IPS-NIHi7 (cell line): ENCODE measurements around the gene RD3L.
"Not testable (repeated sequence)": the region's sequence is repeated elsewhere in the genome, so short reads cannot be mapped to it uniquely, and the experiment has no call there.

Source experiments
- DNase-seq: peaks from one replicate; pipeline ENCODE4 v3.0.0; 2012; ENCODE audit warnings: mixed read lengths; ENCODE audit errors: extremely low spot score

Gene RD3L

DNA sequence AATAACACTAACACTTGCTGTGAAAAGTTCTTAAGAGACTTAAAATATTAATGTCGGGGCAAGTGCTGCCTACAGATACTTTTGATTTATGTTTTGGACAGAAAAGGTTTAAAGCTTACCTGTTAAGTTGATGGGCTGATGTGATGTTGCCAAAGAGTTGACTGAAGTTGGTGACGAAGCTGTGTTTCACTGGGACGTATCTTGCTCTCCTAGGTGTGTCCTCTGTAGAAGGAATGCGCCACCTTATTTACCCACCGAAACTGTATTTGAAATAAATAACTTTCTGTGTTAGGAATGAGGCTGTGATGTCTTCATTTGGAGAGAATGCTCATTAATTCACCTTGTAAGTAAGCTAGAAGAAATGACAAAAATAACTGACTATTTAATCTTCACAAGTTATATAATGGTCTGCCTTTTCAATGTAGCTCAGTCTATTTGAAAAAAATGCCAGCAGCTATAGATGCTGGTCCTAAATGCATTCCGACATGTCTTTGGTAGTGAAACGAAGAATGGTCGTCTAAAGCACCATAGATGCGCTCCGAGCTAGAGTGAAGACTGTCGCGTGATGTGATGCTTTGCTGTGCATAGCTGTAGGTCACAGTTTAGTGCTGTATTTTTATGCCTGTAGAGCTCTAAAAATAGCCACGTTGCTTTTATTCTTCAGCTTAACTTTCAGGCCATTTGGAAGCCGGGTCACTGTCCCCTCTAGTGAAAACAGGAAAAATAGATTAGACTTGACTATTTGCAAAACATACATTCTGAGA, at the start of gene RD3L:
RD3L (minus strand) TSS at position 557 of the 764 bp plus-strand sequence. CDS start 834 bp downstream, outside the sequence.
- no peak for DNase-seq

GRCh38 chr14:103989964-103990363, 47.6 kb upstream of the RD3L start:
- no peak for DNase-seq

DNA sequence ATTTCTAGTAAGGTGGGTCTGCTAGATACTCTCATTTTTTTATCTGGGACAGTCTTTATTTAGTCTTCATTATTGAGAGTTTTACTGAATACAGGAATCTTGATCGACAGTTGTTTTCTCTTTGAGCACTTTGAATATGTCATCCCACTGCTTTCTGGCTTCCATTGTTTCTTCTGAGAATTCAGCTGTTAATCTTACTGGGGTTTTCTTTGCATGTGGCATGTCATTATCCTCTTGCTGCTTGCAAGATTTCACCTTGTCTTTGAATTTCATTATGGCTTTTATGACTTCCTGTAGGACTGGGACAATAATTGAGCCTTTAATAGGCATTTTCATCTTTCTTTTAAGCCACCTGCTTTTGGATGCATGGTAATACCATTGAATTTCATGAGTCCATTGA, 46.7 kb upstream of the RD3L start:
- DNase-seq: no peak

DNA sequence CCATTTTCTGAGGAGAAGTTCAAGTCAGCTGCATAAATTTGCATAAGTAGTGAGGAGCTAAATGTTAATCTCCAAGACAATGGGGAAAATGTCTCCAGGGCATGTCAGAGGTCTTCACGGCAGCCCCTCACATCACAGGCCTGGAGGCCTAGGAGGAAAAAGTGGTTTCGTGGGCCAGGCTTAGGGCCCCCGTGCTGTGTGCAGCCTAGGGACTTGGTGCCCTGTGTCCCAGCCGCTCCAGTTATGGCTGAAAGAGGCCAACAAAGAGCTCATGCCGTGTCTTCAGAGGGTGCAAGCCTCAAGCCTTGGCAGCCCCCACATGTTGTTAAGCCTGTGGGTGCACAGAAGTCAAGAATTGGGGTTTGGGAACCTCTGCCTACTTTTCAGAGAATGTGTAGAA, 41.9 kb upstream of the RD3L start:
- no peak for DNase-seq

DNA sequence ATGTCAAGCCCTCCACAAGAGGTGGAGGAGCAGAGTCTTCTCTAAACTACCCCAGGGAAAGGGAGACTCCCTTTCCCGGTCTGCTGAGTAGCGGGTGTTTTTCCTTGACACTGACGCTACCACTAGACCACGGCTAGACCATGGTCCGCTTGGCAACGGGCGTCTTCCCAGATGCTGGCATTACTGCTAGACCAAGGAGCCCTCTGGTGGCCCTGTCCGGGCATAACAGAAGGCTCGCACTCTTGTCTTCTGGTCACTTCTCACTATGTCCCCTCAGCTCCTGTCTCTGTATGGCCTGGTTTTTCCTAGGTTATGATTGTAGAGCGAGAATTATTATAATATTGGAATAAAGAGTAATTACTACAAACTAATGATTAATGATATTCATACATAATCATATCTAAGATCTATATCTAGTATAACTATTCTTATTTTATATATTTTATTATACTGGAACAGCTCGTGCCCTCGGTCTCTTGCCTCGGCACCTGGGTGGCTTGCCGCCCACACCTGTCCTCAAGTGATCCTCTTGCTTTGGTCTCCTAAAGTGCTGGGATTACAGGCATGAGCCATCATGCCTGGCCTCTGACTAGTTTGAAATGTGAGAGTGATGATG, 38.4 kb upstream of the RD3L start:
- DNase-seq: not testable (repeated sequence)

- no peak for DNase-seq
Observed at GRCh38 chr14:103974575-103974974, 32.2 kb upstream of the RD3L start.

GRCh38 chr14:103973354-103973753, 31.0 kb upstream of the RD3L start:
- no peak for DNase-seq

DNA sequence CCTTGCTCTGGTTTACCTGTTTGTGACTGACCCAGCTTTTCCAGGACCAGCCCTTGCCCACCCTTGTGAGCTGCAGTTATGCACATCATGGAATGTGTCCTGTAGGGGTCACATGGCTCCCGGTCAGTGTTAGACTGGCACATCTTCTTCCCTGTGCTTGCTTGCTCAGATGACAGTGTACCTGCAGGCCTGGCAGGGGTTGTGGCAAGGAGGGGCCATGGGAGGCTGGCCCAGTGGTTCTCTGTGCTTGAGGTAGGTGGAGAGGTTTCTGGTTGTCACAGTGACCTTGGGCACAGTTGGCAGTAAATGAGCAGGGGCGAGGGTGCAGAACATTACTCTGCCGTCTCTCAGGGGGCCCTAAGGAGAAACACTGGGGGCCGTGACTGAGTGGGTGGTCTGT, 27.6 kb upstream of the RD3L start:
- DNase-seq: no peak

DNA sequence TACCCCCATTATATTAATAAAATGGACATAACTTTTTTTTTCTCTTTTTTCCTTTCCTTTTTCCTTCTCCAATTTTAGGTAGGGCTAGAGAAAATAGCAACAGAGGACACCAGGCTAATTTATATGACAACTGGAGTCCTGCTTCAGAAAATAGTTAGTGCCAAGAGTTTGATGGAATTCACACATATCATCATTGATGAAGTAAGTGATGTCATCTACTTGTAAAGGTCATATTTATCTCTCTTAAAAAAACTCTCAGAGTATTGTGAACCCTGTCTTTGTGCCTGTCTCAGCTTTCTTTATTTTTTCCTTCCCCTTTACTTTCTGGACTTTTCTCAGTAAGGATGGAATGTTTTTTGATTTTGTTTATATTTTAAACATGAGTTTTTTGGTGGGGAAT, 24.3 kb upstream of the RD3L start:
- no peak for DNase-seq

- DNase-seq: no peak
Observed at GRCh38 chr14:103961928-103962578, 19.7 kb upstream of the RD3L start.

DNA sequence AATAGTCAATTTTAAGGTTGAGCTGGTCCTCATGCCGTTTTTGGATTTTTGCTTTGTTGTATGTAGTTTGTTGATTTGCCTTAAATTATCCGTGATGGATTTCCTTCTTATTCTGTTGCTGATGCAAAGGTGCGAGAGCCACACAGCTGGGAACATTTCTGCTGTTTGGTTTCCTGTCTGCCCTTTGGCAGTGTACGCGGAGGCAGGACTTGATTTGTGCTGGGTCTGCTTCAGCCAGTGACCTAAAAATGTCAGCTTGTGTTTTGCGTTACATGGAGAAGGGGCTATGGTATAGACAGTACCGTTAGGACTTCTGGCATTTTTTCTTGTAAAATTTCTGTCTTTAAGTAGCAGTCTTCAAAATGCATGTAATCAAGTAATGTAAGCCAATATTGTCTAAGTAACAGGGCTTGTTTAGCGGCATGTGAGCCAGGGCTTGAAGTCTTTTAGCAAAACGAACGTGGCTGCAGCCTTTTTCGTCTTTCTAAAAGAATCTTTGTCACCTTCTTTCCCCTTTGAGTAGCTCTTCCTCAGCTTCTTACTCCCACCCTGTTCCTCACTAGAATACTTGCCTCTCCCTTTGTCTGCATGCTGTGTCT, 18.2 kb upstream of the RD3L start:
- no peak for DNase-seq

DNA sequence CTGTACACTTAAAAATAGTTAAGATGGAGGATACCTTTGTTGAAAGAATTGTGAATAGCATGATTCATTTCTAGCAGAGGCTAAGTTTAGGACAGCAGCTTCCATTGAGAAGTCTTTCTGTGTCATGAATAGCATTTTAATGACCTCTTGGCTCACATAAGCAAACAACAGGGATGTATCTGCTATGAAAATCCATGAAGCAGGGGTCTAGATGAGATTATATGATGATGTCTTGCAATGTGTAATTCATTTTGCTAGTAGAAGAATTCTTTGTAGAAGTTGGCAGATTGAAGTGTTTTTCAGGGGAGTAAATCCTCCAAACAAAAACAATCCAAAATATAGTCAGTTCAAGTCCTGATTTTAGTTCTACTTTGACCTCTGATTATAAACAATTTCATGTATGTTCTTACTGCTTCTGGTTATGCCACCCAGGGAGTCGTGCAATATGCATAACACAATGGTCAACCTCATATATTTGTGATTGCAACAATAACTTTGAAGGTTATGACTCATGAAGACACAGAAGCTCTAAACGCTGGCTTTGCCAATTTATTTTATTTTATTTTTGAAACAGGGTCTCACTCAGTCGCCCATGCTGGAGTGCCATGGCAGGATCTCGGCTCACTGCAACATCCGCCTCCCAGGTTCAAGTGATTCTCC, 6.9 kb upstream of the RD3L start:
- no peak for DNase-seq

- no peak for DNase-seq
Observed at GRCh38 chr14:103948442-103948841, 6.1 kb upstream of the RD3L start.

- DNase-seq: no peak
Observed at GRCh38 chr14:103946975-103947374, 4.6 kb upstream of the RD3L start.

- no peak for DNase-seq
Observed at GRCh38 chr14:103943673-103944072, 1.3 kb upstream of the RD3L start.

- DNase-seq: no peak
Observed at GRCh38 chr14:103941462-103941861, 867 bp downstream of the RD3L start.

DNA sequence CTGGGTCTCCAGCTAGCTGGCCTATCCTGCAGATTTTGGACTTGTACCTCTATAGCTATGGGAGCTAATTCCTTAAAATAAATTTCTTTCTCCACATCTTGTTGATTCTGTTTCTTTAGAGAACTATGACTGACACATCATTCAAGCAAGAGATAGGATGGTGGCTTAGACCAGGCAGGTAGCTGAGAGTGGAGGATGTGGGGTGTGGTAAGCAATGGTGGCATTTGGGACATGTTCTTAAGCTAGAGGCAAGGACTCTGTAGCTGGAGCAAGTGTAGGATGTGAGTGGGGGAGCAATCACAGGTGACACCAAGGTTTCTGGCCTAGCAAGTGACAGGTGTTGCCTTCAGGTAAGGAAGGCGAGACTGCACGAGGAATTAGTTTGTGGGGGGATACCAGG, 7.2 kb downstream of the RD3L start:
- DNase-seq: no peak

DNA sequence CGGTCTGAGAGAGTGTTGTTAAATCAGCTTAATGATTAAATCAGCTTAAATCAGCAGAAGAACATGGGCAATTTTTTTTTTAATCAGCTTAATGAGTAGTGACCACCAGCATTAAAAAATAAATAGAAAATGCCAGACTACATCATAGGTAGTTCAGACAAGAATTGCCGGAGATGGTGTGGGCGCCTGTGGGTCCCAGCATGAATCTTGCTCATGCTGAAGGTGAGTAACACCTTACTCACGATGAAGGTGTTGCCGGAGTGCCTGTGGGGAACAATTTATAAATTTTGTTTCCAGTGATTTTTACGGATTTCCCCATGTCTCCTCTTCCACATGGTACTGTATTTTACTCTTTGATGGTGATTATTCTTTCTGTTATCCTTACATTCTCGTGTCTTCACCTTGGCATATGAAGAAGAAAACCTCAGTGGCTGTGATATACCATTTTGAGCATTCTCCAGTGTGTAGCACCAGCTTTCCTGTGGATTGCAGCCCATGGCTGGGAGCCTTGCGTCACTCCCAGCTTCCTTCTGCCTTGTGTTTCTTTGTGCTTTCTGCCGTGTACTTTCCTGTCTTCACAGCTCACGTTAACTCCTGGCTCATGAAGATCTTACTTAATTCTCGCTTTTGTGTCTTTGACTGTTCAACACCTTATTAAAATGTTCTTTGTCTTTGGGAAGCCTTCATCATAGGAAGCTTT, 9.4 kb downstream of the RD3L start:
- DNase-seq: no peak

GRCh38 chr14:103931422-103931821, 10.9 kb downstream of the RD3L start:
- DNase-seq: no peak

DNA sequence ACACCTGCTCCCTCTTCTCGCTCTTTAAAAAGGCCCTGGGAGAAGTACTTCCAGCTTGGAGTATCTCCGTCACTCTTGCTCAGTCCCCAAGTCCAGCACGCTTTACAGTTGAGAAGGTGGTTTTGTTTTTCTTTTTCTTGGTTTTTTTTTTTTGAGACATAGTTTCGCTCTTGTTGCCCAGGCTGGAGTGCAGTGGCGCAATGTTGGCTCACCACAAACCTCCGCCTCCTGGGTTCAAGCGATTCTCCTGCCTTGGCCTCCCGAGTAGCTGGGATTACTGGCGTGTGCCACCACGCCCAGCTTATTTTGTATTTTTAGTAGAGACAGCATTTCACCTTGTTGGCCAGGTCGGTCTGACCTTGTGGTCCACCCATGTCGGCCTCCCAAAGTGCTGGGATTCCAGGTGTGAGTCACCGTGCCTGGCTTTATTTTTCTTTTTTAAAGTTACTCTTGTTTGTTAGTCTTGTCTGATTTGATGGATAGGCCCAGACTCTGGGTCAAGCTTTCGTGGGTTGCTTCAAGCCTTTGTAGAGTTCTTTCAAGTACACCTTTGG, 12.2 kb downstream of the RD3L start:
- DNase-seq: no peak
